Astrocyte (in vitro differentiated cells and primary cell): ENCODE measurements around the gene ADIG. TPM values are rescaled to one million over a fixed set of nuclear protein-coding genes. Genes with fewer than 3 reads are reported as not detected.
A peak's percentile ranks its signal among the peaks of the same experiment; 100 is the strongest.

Source experiments
- DNase-seq: peaks from one replicate; pipeline ENCODE4 v3.0.0-alpha.2; 2010; ENCODE audit warnings: low read depth
- FAIRE-seq: peaks from 2 replicates; lab custom pipeline; 2011; peaks lifted over from hg19 to GRCh38; lab: Jason Lieb, UNC
- H2AFZ ChIP-seq: 2 replicates; pipeline ENCODE4 v1.6.0; 2012; ENCODE audit warnings: low read depth, low read length, inconsistent platforms
- H3K27ac ChIP-seq: 2 replicates; pipeline ENCODE4 v1.5.1; 2011; ENCODE audit warnings: low read depth, low read length, inconsistent platforms
- H3K27me3 ChIP-seq: 2 replicates; pipeline ENCODE4 v1.6.0; 2011; ENCODE audit warnings: low read length, inconsistent platforms; ENCODE audit not compliant: insufficient read depth
- H3K36me3 ChIP-seq: 2 replicates; pipeline ENCODE4 v1.5.1; 2011; ENCODE audit warnings: low read length, inconsistent platforms; ENCODE audit not compliant: insufficient read depth
- H3K4me1 ChIP-seq: 2 replicates; pipeline ENCODE4 v1.5.1; 2011; ENCODE audit warnings: low read length, inconsistent platforms; ENCODE audit not compliant: insufficient read depth
- H3K4me2 ChIP-seq: 2 replicates; pipeline ENCODE4 v1.6.0; 2012; ENCODE audit warnings: low read length, inconsistent platforms
- H3K4me3 ChIP-seq: 2 replicates; pipeline ENCODE4 v1.5.1; 2011; ENCODE audit warnings: low read depth, mild to moderate bottlenecking, low read length, inconsistent platforms; ENCODE audit not compliant: insufficient read depth
- H3K79me2 ChIP-seq: 2 replicates; pipeline ENCODE4 v1.6.0; 2012; ENCODE audit warnings: mild to moderate bottlenecking, low read length, inconsistent platforms; ENCODE audit not compliant: insufficient read depth
- H3K9ac ChIP-seq: 2 replicates; pipeline ENCODE4 v1.6.0; 2012; ENCODE audit warnings: mild to moderate bottlenecking, low read length, inconsistent platforms
- H3K9me3 ChIP-seq: 2 replicates; pipeline ENCODE4 v1.5.1; 2012; ENCODE audit warnings: low read depth, mild to moderate bottlenecking, low read length, inconsistent platforms; ENCODE audit not compliant: insufficient read depth
- H4K20me1 ChIP-seq: 2 replicates; pipeline ENCODE4 v1.6.0; 2012; ENCODE audit warnings: low read length, inconsistent platforms; ENCODE audit not compliant: insufficient read depth
- H3K27ac Mint-ChIP-seq: one replicate; pipeline ENCODE4 v1.8.0; 2021; ENCODE audit warnings: mild to moderate bottlenecking, mixed read lengths; ENCODE audit not compliant: unreplicated experiment
- H3K27me3 Mint-ChIP-seq: one replicate; pipeline ENCODE4 v1.8.0; 2021; ENCODE audit warnings: low read depth, mixed read lengths; ENCODE audit not compliant: unreplicated experiment
- H3K36me3 Mint-ChIP-seq: one replicate; pipeline ENCODE4 v1.8.0; 2021; ENCODE audit warnings: low read depth, mixed read lengths; ENCODE audit not compliant: unreplicated experiment
- H3K4me1 Mint-ChIP-seq: one replicate; pipeline ENCODE4 v1.8.0; 2021; ENCODE audit warnings: low read depth, mixed read lengths; ENCODE audit not compliant: unreplicated experiment
- H3K4me3 Mint-ChIP-seq: one replicate; pipeline ENCODE4 v1.8.0; 2021; ENCODE audit warnings: mild to moderate bottlenecking, moderate library complexity, mixed read lengths; ENCODE audit not compliant: unreplicated experiment
- H3K9me3 Mint-ChIP-seq: one replicate; pipeline ENCODE4 v1.8.0; 2021; ENCODE audit warnings: mild to moderate bottlenecking, mixed read lengths; ENCODE audit not compliant: unreplicated experiment
- CTCF ChIP-seq: IDR thresholded peaks from 2 replicates; pipeline ENCODE4 v1.5.1; 2011; ENCODE audit warnings: low read depth, mild to moderate bottlenecking, inconsistent platforms, low read length, moderate library complexity; ENCODE audit not compliant: insufficient read depth
- EZH2 ChIP-seq: IDR thresholded peaks from 2 replicates; pipeline ENCODE4 v1.6.1; 2012; ENCODE audit warnings: mild to moderate bottlenecking, low read length, inconsistent platforms; ENCODE audit not compliant: insufficient read depth
- total RNA-seq: library from RNA; stranded (reverse); gene quantifications from 2 replicates; pipeline ENCODE4 v1.2.1, GENCODE V29; 2021

ADIG gene
- total RNA-seq, 1 donor from 2014 or later = not detected

GRCh38 chr20:38608188-38608587 is 27.2 kb downstream of the ADIG start:
- no peaks in the 10 kb centered on the region for H4K20me1 ChIP-seq
- H3K27me3 Mint-ChIP-seq = no peaks in the 10 kb centered on the region
- H3K27ac ChIP-seq = no peak overlapping the region
- H3K27me3 ChIP-seq = peaks cover 12% of the 10 kb centered on the region
- H3K4me1 ChIP-seq = peaks cover 4% of the 10 kb centered on the region
- no peak overlapping the region for H3K9ac ChIP-seq
- peaks cover 7% of the 10 kb centered on the region for H3K4me1 Mint-ChIP-seq
- H3K4me3 ChIP-seq = no peak overlapping the region
- no peaks in the 10 kb centered on the region for H3K36me3 ChIP-seq
- FAIRE-seq = no peak
- no peak overlapping the region for H2AFZ ChIP-seq
- no peaks in the 10 kb centered on the region for H3K79me2 ChIP-seq
- no peaks in the 10 kb centered on the region for H3K36me3 Mint-ChIP-seq
- H3K9me3 Mint-ChIP-seq = peaks cover 4% of the 10 kb centered on the region
- no peak for DNase-seq
- no peaks in the 10 kb centered on the region for H3K9me3 ChIP-seq
- no peak overlapping the region for H3K4me2 ChIP-seq
- no peak for TF ChIP-seq EZH2
- no peak for TF ChIP-seq CTCF
- H3K4me3 Mint-ChIP-seq = no peak overlapping the region
- no peak overlapping the region for H3K27ac Mint-ChIP-seq

- H3K4me1 ChIP-seq = peaks cover 4% of the 10 kb centered on the region
- H3K36me3 ChIP-seq = no peaks in the 10 kb centered on the region
- no peak overlapping the region for H3K4me3 ChIP-seq
- no peaks in the 10 kb centered on the region for H3K36me3 Mint-ChIP-seq
- no peak overlapping the region for H3K4me3 Mint-ChIP-seq
- FAIRE-seq = no peak
- H3K27ac ChIP-seq = no peak overlapping the region
- no peak overlapping the region for H2AFZ ChIP-seq
- H3K9me3 ChIP-seq = no peaks in the 10 kb centered on the region
- H3K27me3 Mint-ChIP-seq = no peaks in the 10 kb centered on the region
- H3K27me3 ChIP-seq = peaks cover 8% of the 10 kb centered on the region
- no peak overlapping the region for H3K4me2 ChIP-seq
- no peaks in the 10 kb centered on the region for H3K79me2 ChIP-seq
- peaks cover 4% of the 10 kb centered on the region for H3K4me1 Mint-ChIP-seq
- no peak overlapping the region for H3K27ac Mint-ChIP-seq
- no peaks in the 10 kb centered on the region for H4K20me1 ChIP-seq
- no peak for DNase-seq
- no peak overlapping the region for H3K9ac ChIP-seq
- TF ChIP-seq CTCF (no peak), EZH2 (no peak)
- H3K9me3 Mint-ChIP-seq = peaks cover 7% of the 10 kb centered on the region
Observed at GRCh38 chr20:38609815-38610214, 28.8 kb downstream of the ADIG start.

- no peak overlapping the region for H3K27ac ChIP-seq
- H3K79me2 ChIP-seq = no peaks in the 10 kb centered on the region
- no peak overlapping the region for H3K4me3 ChIP-seq
- Mint-ChIP-seq H3K27me3 (no peaks in the 10 kb centered on the region), H3K9me3 (peaks cover 7% of the 10 kb centered on the region), H3K36me3 (no peaks in the 10 kb centered on the region), H3K4me3 (no peak overlapping the region), H3K27ac (peak overlapping the region; percentile 79), H3K4me1 (no peaks in the 10 kb centered on the region)
- DNase-seq = peak; percentile 66
- no peak for TF ChIP-seq CTCF
- no peak for TF ChIP-seq EZH2
- peak overlapping the region; percentile 39 for H3K4me2 ChIP-seq
- FAIRE-seq = no peak
- no peaks in the 10 kb centered on the region for H3K9me3 ChIP-seq
- H2AFZ ChIP-seq = peak overlapping the region; percentile 33
- H4K20me1 ChIP-seq = no peaks in the 10 kb centered on the region
- H3K27me3 ChIP-seq = peaks cover 8% of the 10 kb centered on the region
- peaks cover 4% of the 10 kb centered on the region for H3K4me1 ChIP-seq
- no peaks in the 10 kb centered on the region for H3K36me3 ChIP-seq
- H3K9ac ChIP-seq = no peak overlapping the region
Observed at GRCh38 chr20:38610521-38610920, 29.5 kb downstream of the ADIG start.
